Keratinocyte (primary cell): Measurements from ENCODE around the gene MLNR. TPM values are rescaled to one million over a fixed set of nuclear protein-coding genes. Genes with fewer than 3 reads are reported as not detected.

Experiments
- DNase-seq: peaks from one replicate; pipeline ENCODE4 v3.0.0-alpha.2; 2011; ENCODE audit warnings: low read depth, missing footprints, low spot score
- FAIRE-seq: peaks from 2 replicates; lab custom pipeline; 2011; peaks lifted over from hg19 to GRCh38; lab: Jason Lieb, UNC
- H2AFZ ChIP-seq: 2 replicates; pipeline ENCODE4 v1.6.0; 2012; ENCODE audit warnings: low read length, control low read depth, inconsistent platforms; ENCODE audit not compliant: control insufficient read depth
- H3K27ac ChIP-seq: 2 replicates; pipeline ENCODE4 v1.5.1; 2011; ENCODE audit warnings: low read length; ENCODE audit not compliant: control insufficient read depth, insufficient read depth
- H3K27me3 ChIP-seq: 3 replicates; pipeline ENCODE4 v1.6.0; 2011; ENCODE audit warnings: low read length; ENCODE audit not compliant: control insufficient read depth, insufficient read depth; ENCODE audit errors: extremely low read depth
- H3K36me3 ChIP-seq, 2 experiments: 2 replicates in 1 of 2; 3 replicates in 1 of 2; pipeline ENCODE4 v1.5.1; 2011; ENCODE audit warnings: low read length in 2 of 2, mild to moderate bottlenecking in 1 of 2; ENCODE audit not compliant: control insufficient read depth in 2 of 2, insufficient read depth in 2 of 2; ENCODE audit errors: extremely low read depth in 1 of 2
- H3K4me1 ChIP-seq: 3 replicates; pipeline ENCODE4 v1.5.1; 2011; ENCODE audit warnings: low read length; ENCODE audit not compliant: control insufficient read depth, insufficient read depth; ENCODE audit errors: extremely low read depth
- H3K4me2 ChIP-seq: 3 replicates; pipeline ENCODE4 v1.6.0; 2011; ENCODE audit warnings: low read depth, low read length; ENCODE audit not compliant: control insufficient read depth, insufficient read depth; ENCODE audit errors: extremely low read depth
- H3K4me3 ChIP-seq, 3 experiments: fragments of 200-600 bp in 1 of 3; sonication (generic) in 1 of 3; 2 replicates in 2 of 3; 3 replicates in 1 of 3; pipeline ENCODE4 v1.5.1; 2011 to 2016; ENCODE audit warnings: low read length in 3 of 3, mild to moderate bottlenecking in 3 of 3, control low read depth in 2 of 3, inconsistent platforms in 1 of 3, low read depth in 1 of 3, mixed read lengths in 1 of 3, mixed run types in 1 of 3, moderate library complexity in 1 of 3; ENCODE audit not compliant: control insufficient read depth in 2 of 3, insufficient read depth in 2 of 3; ENCODE audit errors: extremely low read depth in 1 of 3
- H3K79me2 ChIP-seq: 2 replicates; pipeline ENCODE4 v1.6.0; 2012; ENCODE audit warnings: low read length; ENCODE audit not compliant: control insufficient read depth, insufficient read depth
- H3K9ac ChIP-seq: 3 replicates; pipeline ENCODE4 v1.6.0; 2011; ENCODE audit warnings: low read length; ENCODE audit not compliant: control insufficient read depth, insufficient read depth; ENCODE audit errors: extremely low read depth
- H3K9me1 ChIP-seq: 3 replicates; pipeline ENCODE4 v1.6.0; 2011; ENCODE audit warnings: low read length; ENCODE audit not compliant: control insufficient read depth, insufficient read depth; ENCODE audit errors: extremely low read depth
- H3K9me3 ChIP-seq: 2 replicates; pipeline ENCODE4 v1.5.1; 2012; ENCODE audit warnings: low read depth, low read length; ENCODE audit not compliant: control insufficient read depth
- H4K20me1 ChIP-seq: 3 replicates; pipeline ENCODE4 v1.6.0; 2011; ENCODE audit warnings: low read length; ENCODE audit not compliant: control insufficient read depth, insufficient read depth; ENCODE audit errors: extremely low read depth
- EZH2 ChIP-seq: IDR thresholded peaks from one replicate; pipeline ENCODE4 v1.6.1; 2012; ENCODE audit warnings: inconsistent platforms, mild to moderate bottlenecking, low read length, moderate library complexity
- dilution Hi-C: fragments of 300-500 bp; cut with MboI; formaldehyde crosslinking; loops from one replicate; pipeline ENCODE4 v1.7.0; 2020; ENCODE audit warnings: low sequenced_read_pairs; ENCODE audit not compliant: extremely low pct_ligation_motif_present
- polyA plus RNA-seq, 5 experiments: library from polyadenylated mRNA; depleted of rRNA in 3 of 5; stranded (reverse) in 3 of 5; stranded (forward) in 1 of 5; unstranded in 1 of 5; fragments of >200 nt; gene quantifications; 1 replicate in 1 of 5; 2 replicates in 3 of 5; 3 replicates in 1 of 5; pipeline versions ENCODE4 v1.2.1 to v1.2.3, GENCODE V29; 2011 to 2012; ENCODE audit warnings: missing spikeins in 2 of 5, low read depth in 1 of 5, low replicate concordance in 1 of 5
- TF ChIP-seq, protein P1 (sequence below), 3 experiments: IDR thresholded peaks in 1 of 3; conservative IDR thresholded peaks in 1 of 3; optimal IDR thresholded peaks in 1 of 3; 2 replicates in 2 of 3; 3 replicates in 1 of 3; pipeline versions ENCODE3 to v1.5.1; 2011; ENCODE audit warnings: low read length in 3 of 3, mild to moderate bottlenecking in 3 of 3, moderate library complexity in 2 of 3, control low read depth in 1 of 3, inconsistent platforms in 1 of 3; ENCODE audit not compliant: insufficient read depth in 2 of 3; ENCODE audit errors: extremely low read depth in 1 of 3

MLNR gene
- polyA plus RNA-seq, 1 donor (not counting 4 experiments of a cell fraction or from before 2014, with no cell fraction given), result not detected

DNA sequence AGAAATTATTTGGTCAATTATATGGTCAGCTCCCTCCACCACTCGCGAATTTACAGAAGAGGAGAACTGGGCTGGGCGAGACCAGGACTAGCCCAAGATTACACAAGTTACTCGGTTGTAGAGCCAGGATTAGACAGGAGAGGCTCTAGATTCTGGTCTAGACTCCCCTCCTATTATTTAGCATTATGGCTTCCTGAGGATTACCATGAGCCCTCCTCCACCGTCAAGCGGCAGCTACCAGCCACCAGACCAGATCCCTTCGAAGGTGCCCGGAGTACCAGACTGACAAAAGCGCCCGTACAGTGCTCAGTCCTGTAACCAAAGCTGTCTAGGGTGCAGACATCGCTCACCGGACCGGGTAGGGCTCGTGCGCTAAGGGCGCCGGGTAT, 497 bp upstream of the MLNR start:
- FAIRE-seq (no peak), DNase-seq (no peak)
- Histone ChIP-seq H3K9me3 (no peaks in the 10 kb centered on the region), H3K79me2 (no peaks in the 10 kb centered on the region), H3K36me3 (no peaks in the 10 kb centered on the region), H4K20me1 (no peaks in the 10 kb centered on the region), H3K4me2 (peak overlapping the region; percentile 51), H3K4me3 (peak overlapping the region in 1 of 3 experiments; percentile 31), H2AFZ (peak overlapping the region; percentile 30), H3K9me1 (no peaks in the 10 kb centered on the region), H3K27me3 (peaks cover 70% of the 10 kb centered on the region), H3K9ac (no peak overlapping the region), H3K4me1 (no peaks in the 10 kb centered on the region), H3K27ac (no peak overlapping the region)
- dilution Hi-C loops, result no loop called here
- TF ChIP-seq, protein P1, sequence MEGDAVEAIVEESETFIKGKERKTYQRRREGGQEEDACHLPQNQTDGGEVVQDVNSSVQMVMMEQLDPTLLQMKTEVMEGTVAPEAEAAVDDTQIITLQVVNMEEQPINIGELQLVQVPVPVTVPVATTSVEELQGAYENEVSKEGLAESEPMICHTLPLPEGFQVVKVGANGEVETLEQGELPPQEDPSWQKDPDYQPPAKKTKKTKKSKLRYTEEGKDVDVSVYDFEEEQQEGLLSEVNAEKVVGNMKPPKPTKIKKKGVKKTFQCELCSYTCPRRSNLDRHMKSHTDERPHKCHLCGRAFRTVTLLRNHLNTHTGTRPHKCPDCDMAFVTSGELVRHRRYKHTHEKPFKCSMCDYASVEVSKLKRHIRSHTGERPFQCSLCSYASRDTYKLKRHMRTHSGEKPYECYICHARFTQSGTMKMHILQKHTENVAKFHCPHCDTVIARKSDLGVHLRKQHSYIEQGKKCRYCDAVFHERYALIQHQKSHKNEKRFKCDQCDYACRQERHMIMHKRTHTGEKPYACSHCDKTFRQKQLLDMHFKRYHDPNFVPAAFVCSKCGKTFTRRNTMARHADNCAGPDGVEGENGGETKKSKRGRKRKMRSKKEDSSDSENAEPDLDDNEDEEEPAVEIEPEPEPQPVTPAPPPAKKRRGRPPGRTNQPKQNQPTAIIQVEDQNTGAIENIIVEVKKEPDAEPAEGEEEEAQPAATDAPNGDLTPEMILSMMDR (optimal IDR thresholded peaks at IDR 0.05 in 1 of 3, IDR thresholded peaks at IDR 0.05 in 1 of 3, conservative IDR thresholded peaks at IDR 0.05 in 1 of 3; ENCODE audit: extremely low read depth in 1 of 3, insufficient read depth in 2 of 3, low read length in 3 of 3), result no peak
- TF ChIP-seq EZH2, result no peak

DNA sequence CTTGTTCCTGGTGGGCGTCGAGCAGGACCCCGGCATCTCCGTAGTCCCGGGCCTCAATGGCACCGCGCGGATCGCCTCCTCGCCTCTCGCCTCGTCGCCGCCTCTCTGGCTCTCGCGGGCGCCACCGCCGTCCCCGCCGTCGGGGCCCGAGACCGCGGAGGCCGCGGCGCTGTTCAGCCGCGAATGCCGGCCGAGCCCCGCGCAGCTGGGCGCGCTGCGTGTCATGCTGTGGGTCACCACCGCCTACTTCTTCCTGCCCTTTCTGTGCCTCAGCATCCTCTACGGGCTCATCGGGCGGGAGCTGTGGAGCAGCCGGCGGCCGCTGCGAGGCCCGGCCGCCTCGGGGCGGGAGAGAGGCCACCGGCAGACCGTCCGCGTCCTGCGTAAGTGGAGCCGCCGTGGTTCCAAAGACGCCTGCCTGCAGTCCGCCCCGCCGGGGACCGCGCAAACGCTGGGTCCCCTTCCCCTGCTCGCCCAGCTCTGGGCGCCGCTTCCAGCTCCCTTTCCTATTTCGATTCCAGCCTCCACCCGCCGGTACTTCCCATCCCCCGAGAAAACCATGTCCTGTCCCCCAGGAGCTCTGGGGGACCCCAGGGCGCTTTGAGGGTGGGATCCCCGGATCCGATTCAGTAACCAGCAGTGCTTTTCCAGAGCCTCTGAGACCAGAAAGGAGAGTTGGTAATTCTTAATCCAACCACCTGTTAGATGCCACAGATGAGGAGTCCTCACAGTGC, 885 bp downstream of the MLNR start:
- TF ChIP-seq, protein P1 (optimal IDR thresholded peaks at IDR 0.05 in 1 of 3, IDR thresholded peaks at IDR 0.05 in 1 of 3, conservative IDR thresholded peaks at IDR 0.05 in 1 of 3; ENCODE audit: extremely low read depth in 1 of 3, insufficient read depth in 2 of 3, low read length in 3 of 3), result no peak
- peak; percentile 23 for TF ChIP-seq EZH2
- Histone ChIP-seq H3K4me1 (no peaks in the 10 kb centered on the region), H2AFZ (no peak overlapping the region), H3K79me2 (no peaks in the 10 kb centered on the region), H3K9me3 (no peaks in the 10 kb centered on the region), H3K27ac (no peak overlapping the region), H3K36me3 (no peaks in the 10 kb centered on the region), H4K20me1 (no peaks in the 10 kb centered on the region), H3K4me3 (peak overlapping the region in 1 of 3 experiments; percentile 24), H3K9ac (no peak overlapping the region), H3K27me3 (peaks cover 76% of the 10 kb centered on the region), H3K9me1 (no peaks in the 10 kb centered on the region), H3K4me2 (no peak overlapping the region)
- DNase-seq (no peak), FAIRE-seq (no peak)
- dilution Hi-C loops, result no loop called here
